ENCODE measurements around the gene CFAP77.

DNA sequence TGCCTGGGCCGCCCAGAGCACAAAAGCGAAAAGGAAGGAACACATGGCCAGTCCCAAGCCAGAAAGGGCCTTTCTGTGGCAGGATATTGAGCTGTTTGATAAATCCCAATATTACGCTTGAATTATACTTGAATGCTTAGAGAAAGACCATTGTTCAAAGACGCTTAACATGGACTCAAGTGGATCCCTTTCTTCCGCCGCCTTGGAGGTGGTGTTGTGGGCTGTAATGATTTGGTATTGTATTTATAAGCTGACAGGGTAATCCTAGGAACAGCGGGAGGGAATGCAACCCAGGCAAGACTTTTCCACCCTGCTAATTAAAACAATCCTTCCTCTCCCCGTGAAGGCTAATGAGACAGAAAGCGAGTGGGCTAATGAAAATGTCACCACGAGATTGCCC is 24.9 kb downstream of the CFAP77 start:
- TF ChIP-seq MAX (IDR thresholded peaks at IDR 0.05; ENCODE audit: low read depth, low read length): no peak
- TF ChIP-seq, protein P1, sequence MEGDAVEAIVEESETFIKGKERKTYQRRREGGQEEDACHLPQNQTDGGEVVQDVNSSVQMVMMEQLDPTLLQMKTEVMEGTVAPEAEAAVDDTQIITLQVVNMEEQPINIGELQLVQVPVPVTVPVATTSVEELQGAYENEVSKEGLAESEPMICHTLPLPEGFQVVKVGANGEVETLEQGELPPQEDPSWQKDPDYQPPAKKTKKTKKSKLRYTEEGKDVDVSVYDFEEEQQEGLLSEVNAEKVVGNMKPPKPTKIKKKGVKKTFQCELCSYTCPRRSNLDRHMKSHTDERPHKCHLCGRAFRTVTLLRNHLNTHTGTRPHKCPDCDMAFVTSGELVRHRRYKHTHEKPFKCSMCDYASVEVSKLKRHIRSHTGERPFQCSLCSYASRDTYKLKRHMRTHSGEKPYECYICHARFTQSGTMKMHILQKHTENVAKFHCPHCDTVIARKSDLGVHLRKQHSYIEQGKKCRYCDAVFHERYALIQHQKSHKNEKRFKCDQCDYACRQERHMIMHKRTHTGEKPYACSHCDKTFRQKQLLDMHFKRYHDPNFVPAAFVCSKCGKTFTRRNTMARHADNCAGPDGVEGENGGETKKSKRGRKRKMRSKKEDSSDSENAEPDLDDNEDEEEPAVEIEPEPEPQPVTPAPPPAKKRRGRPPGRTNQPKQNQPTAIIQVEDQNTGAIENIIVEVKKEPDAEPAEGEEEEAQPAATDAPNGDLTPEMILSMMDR (IDR thresholded peaks at IDR 0.05; ENCODE audit: low read depth, low read length): no peak
- TF ChIP-seq POLR2A (IDR thresholded peaks at IDR 0.05; ENCODE audit: extremely low read depth, insufficient read length): no peak

Measured in NB4 (cell line).